Urinary bladder (tissue), 4 donors: ENCODE measurements around the gene RPL12. TPM values are rescaled to one million over a fixed set of nuclear protein-coding genes. Genes with fewer than 3 reads are reported as not detected.

ENCODE experiments used
- DNase-seq: peaks from one replicate; pipeline ENCODE4 v3.0.0-alpha.2; 2015; ENCODE audit errors: extremely low spot score
- H3K27ac ChIP-seq: one replicate; pipeline ENCODE4 v1.5.1; 2013; ENCODE audit warnings: low read depth, mild to moderate bottlenecking, moderate library complexity
- H3K36me3 ChIP-seq: one replicate; pipeline ENCODE4 v1.6.1; 2013; ENCODE audit warnings: mild to moderate bottlenecking, moderate library complexity; ENCODE audit not compliant: insufficient read depth
- H3K4me1 ChIP-seq: one replicate; pipeline ENCODE4 v1.6.1; 2013; ENCODE audit warnings: mild to moderate bottlenecking, moderate library complexity; ENCODE audit not compliant: insufficient read depth
- H3K4me3 ChIP-seq: one replicate; pipeline ENCODE4 v1.5.1; 2013; ENCODE audit warnings: low read depth, low read length
- WGBS: extraction: QIAGEN DNeasy Blood & Tissue Kit; methylation state at CpG from one replicate; pipeline ENCODE4 v1.1.7; 2013; 5-methylcytosine and 5-hydroxymethylcytosine counted together
- polyA plus RNA-seq: library from polyadenylated mRNA; stranded (reverse); fragments of 200-250 nt; gene quantifications from one replicate; pipeline ENCODE4 v1.2.3, GENCODE V29; 2013
- small RNA-seq: library from RNA; depleted of rRNA; stranded (forward); fragments of <200 nt; gene quantifications from one replicate; pipeline ENCODE3, GENCODE V24; 2014
- total RNA-seq: library from RNA; depleted of rRNA; stranded (reverse); fragments of >200 nt; gene quantifications from one replicate; pipeline ENCODE4 v1.2.3, GENCODE V29; 2014
- donor health status: healthy with polysubstance abuse.
- donor health status: healthy.

RPL12 gene
- total and polyA plus RNA-seq, 2 donors, result 973 to 3,354 TPM

GRCh38 chr9:127399736-127400269 lies 51.4 kb downstream of the RPL12 start:
- no peak overlapping the region for H3K27ac ChIP-seq

GRCh38 chr9:127398715-127399400 lies 52.3 kb downstream of the RPL12 start:
- WGBS, result 61% methylated on average over 13 of the region's 13 CpGs
- no peak overlapping the region for H3K27ac ChIP-seq

More at GRCh38 chr9:127399736-127400269, 51.4 kb downstream of the RPL12 start:
- Histone ChIP-seq H3K36me3 (no peaks in the 10 kb centered on the region), H3K4me3 (no peak overlapping the region), H3K4me1 (no peaks in the 10 kb centered on the region)
- no peak for DNase-seq
- 91% methylated on average over 14 of the region's 14 CpGs for WGBS

GRCh38 chr9:127398275-127398647 lies 52.9 kb downstream of the RPL12 start:
- Histone ChIP-seq H3K27ac (no peak overlapping the region), H3K36me3 (no peaks in the 10 kb centered on the region), H3K4me3 (peak overlapping the region; percentile 69), H3K4me1 (no peaks in the 10 kb centered on the region)
- no peak for DNase-seq
- WGBS, result 31% methylated on average over 5 of the region's 5 CpGs

More at GRCh38 chr9:127398715-127399400, 52.3 kb downstream of the RPL12 start:
- Histone ChIP-seq H3K36me3 (no peaks in the 10 kb centered on the region), H3K4me1 (no peaks in the 10 kb centered on the region), H3K4me3 (peak overlapping the region; percentile 69)
- DNase-seq, result no peak

Small RNA genes within 50 kb of the gene (small RNA-seq; reads per million reads assigned to genes)
- not detected for gene RF00019
- gene SNORA65, result 75.1 reads per million, percentile 97 among the genes with 10 or more reads in this experiment

Other genes with a start within 250 kb of the RPL12 start
- 58.0 TPM for gene GARNL3, start 186.6 kb downstream of the RPL12 start, total RNA-seq
- 22.0 TPM for gene GARNL3, start 186.6 kb downstream of the RPL12 start, polyA plus RNA-seq
- gene SLC2A8, start 54.2 kb downstream of the RPL12 start, total RNA-seq, result 20.8 TPM
- 140 TPM for gene SLC2A8, start 54.2 kb downstream of the RPL12 start, polyA plus RNA-seq
- 10.7 TPM for gene ZNF79, start 27.0 kb downstream of the RPL12 start, total RNA-seq
- gene ZNF79, start 27.0 kb downstream of the RPL12 start, polyA plus RNA-seq, result 6.7 TPM
- 12.6 TPM for gene LRSAM1, start 104 bp upstream of the RPL12 start, total RNA-seq
- gene LRSAM1, start 104 bp upstream of the RPL12 start, polyA plus RNA-seq, result 21.2 TPM
- gene STXBP1, start 160.9 kb upstream of the RPL12 start, total RNA-seq, result 13.7 TPM
- 28.9 TPM for gene STXBP1, start 160.9 kb upstream of the RPL12 start, polyA plus RNA-seq